ENCODE data around the gene SLC12A8.
"Not testable (repeated sequence)": the region's sequence is repeated elsewhere in the genome, so short reads cannot be mapped to it uniquely, and the experiment has no call there.

The SLC12A8 gene

GRCh38 chr3:125085166-125085565, 127.4 kb downstream of the SLC12A8 start:
- Histone ChIP-seq H3K36me3 (ENCODE audit: control insufficient read depth, insufficient read depth, low read length) (peaks cover 19% of the 10 kb centered on the region; the same call in 1 of the 2 replicates), H3K4me1 (ENCODE audit: control insufficient read depth, insufficient read depth, low read length) (no peaks in the 10 kb centered on the region), H3K4me3 (ENCODE audit: low read depth, low read length) (no peak overlapping the region), H3K9me3 (ENCODE audit: control insufficient read depth, insufficient read depth, low read length) (no peaks in the 10 kb centered on the region), H3K27me3 (ENCODE audit: control insufficient read depth, insufficient read depth, low read length) (no peaks in the 10 kb centered on the region), H3K9ac (ENCODE audit: low read depth, low read length) (no peak overlapping the region), H3K27ac (ENCODE audit: low read depth, low read length) (no peak overlapping the region)

GRCh38 chr3:125083776-125084175, 128.8 kb downstream of the SLC12A8 start:
- H3K36me3 ChIP-seq (ENCODE audit: control insufficient read depth, insufficient read depth, low read length), result peaks cover 25% of the 10 kb centered on the region; the same call in 1 of the 2 replicates

GRCh38 chr3:125082339-125082738, 130.2 kb downstream of the SLC12A8 start:
- H3K27ac ChIP-seq (ENCODE audit: low read depth, low read length); H3K27me3 ChIP-seq (ENCODE audit: control insufficient read depth, insufficient read depth, low read length); H3K9me3 ChIP-seq (ENCODE audit: control insufficient read depth, insufficient read depth, low read length); H3K4me1 ChIP-seq (ENCODE audit: control insufficient read depth, insufficient read depth, low read length); H3K9ac ChIP-seq (ENCODE audit: low read depth, low read length); H3K4me3 ChIP-seq (ENCODE audit: low read depth, low read length): not testable (repeated sequence)
- H3K36me3 ChIP-seq (ENCODE audit: control insufficient read depth, insufficient read depth, low read length), result peaks cover 15% of the 10 kb centered on the region; the same call in 1 of the 2 replicates

More at GRCh38 chr3:125083776-125084175, 128.8 kb downstream of the SLC12A8 start:
- H3K9ac ChIP-seq (ENCODE audit: low read depth, low read length), result no peak overlapping the region
- H3K27ac ChIP-seq (ENCODE audit: low read depth, low read length), result no peak overlapping the region
- no peaks in the 10 kb centered on the region for H3K9me3 ChIP-seq (ENCODE audit: control insufficient read depth, insufficient read depth, low read length)
- no peaks in the 10 kb centered on the region for H3K4me1 ChIP-seq (ENCODE audit: control insufficient read depth, insufficient read depth, low read length)
- no peak overlapping the region for H3K4me3 ChIP-seq (ENCODE audit: low read depth, low read length)
- no peaks in the 10 kb centered on the region for H3K27me3 ChIP-seq (ENCODE audit: control insufficient read depth, insufficient read depth, low read length)

- H3K4me1 ChIP-seq (ENCODE audit: control insufficient read depth, insufficient read depth, low read length), result peaks cover 15% of the 10 kb centered on the region; the same call in 1 of the 2 replicates
- no peaks in the 10 kb centered on the region for H3K9me3 ChIP-seq (ENCODE audit: control insufficient read depth, insufficient read depth, low read length)
These were observed 132.5 kb downstream of the SLC12A8 start for GRCh38 chr3:125080077-125080476.

GRCh38 chr3:125079675-125080045, 132.9 kb downstream of the SLC12A8 start:
- peaks cover 14% of the 10 kb centered on the region; the same call in 1 of the 2 replicates for H3K36me3 ChIP-seq (ENCODE audit: control insufficient read depth, insufficient read depth, low read length)
- H3K9ac ChIP-seq (ENCODE audit: low read depth, low read length), result no peak overlapping the region
- no peaks in the 10 kb centered on the region for H3K9me3 ChIP-seq (ENCODE audit: control insufficient read depth, insufficient read depth, low read length)
- no peak overlapping the region for H3K27ac ChIP-seq (ENCODE audit: low read depth, low read length)
- no peak overlapping the region for H3K4me3 ChIP-seq (ENCODE audit: low read depth, low read length)
- no peaks in the 10 kb centered on the region for H3K27me3 ChIP-seq (ENCODE audit: control insufficient read depth, insufficient read depth, low read length)
- peaks cover 15% of the 10 kb centered on the region; the same call in 1 of the 2 replicates for H3K4me1 ChIP-seq (ENCODE audit: control insufficient read depth, insufficient read depth, low read length)

More at GRCh38 chr3:125080077-125080476, 132.5 kb downstream of the SLC12A8 start:
- H3K9ac ChIP-seq (ENCODE audit: low read depth, low read length), result no peak overlapping the region
- no peak overlapping the region for H3K27ac ChIP-seq (ENCODE audit: low read depth, low read length)
- no peak overlapping the region for H3K4me3 ChIP-seq (ENCODE audit: low read depth, low read length)
- H3K27me3 ChIP-seq (ENCODE audit: control insufficient read depth, insufficient read depth, low read length), result no peaks in the 10 kb centered on the region
- H3K36me3 ChIP-seq (ENCODE audit: control insufficient read depth, insufficient read depth, low read length), result peaks cover 14% of the 10 kb centered on the region; the same call in 1 of the 2 replicates

- Histone ChIP-seq H3K27ac (ENCODE audit: low read depth, low read length) (no peak overlapping the region), H3K36me3 (ENCODE audit: control insufficient read depth, insufficient read depth, low read length) (peaks cover 14% of the 10 kb centered on the region; the same call in 1 of the 2 replicates), H3K4me1 (ENCODE audit: control insufficient read depth, insufficient read depth, low read length) (peaks cover 15% of the 10 kb centered on the region; the same call in 1 of the 2 replicates), H3K4me3 (ENCODE audit: low read depth, low read length) (no peak overlapping the region), H3K9ac (ENCODE audit: low read depth, low read length) (no peak overlapping the region), H3K27me3 (ENCODE audit: control insufficient read depth, insufficient read depth, low read length) (no peaks in the 10 kb centered on the region), H3K9me3 (ENCODE audit: control insufficient read depth, insufficient read depth, low read length) (no peaks in the 10 kb centered on the region)
These were observed 133.4 kb downstream of the SLC12A8 start for GRCh38 chr3:125078951-125079674.

GRCh38 chr3:125077864-125078263, 134.7 kb downstream of the SLC12A8 start:
- H3K9ac ChIP-seq (ENCODE audit: low read depth, low read length), result no peak overlapping the region
- no peak overlapping the region for H3K4me3 ChIP-seq (ENCODE audit: low read depth, low read length)
- H3K36me3 ChIP-seq (ENCODE audit: control insufficient read depth, insufficient read depth, low read length), result peaks cover 12% of the 10 kb centered on the region; the same call in 1 of the 2 replicates
- H3K27ac ChIP-seq (ENCODE audit: low read depth, low read length), result no peak overlapping the region
- H3K4me1 ChIP-seq (ENCODE audit: control insufficient read depth, insufficient read depth, low read length), result peaks cover 15% of the 10 kb centered on the region; the same call in 1 of the 2 replicates
- no peaks in the 10 kb centered on the region for H3K9me3 ChIP-seq (ENCODE audit: control insufficient read depth, insufficient read depth, low read length)
- H3K27me3 ChIP-seq (ENCODE audit: control insufficient read depth, insufficient read depth, low read length), result no peaks in the 10 kb centered on the region

GRCh38 chr3:125076464-125076863, 136.1 kb downstream of the SLC12A8 start:
- H3K4me1 ChIP-seq (ENCODE audit: control insufficient read depth, insufficient read depth, low read length), result peaks cover 15% of the 10 kb centered on the region; the same call in 1 of the 2 replicates
- H3K27ac ChIP-seq (ENCODE audit: low read depth, low read length), result no peak overlapping the region
- no peak overlapping the region for H3K9ac ChIP-seq (ENCODE audit: low read depth, low read length)
- no peaks in the 10 kb centered on the region for H3K9me3 ChIP-seq (ENCODE audit: control insufficient read depth, insufficient read depth, low read length)
- H3K36me3 ChIP-seq (ENCODE audit: control insufficient read depth, insufficient read depth, low read length), result peaks cover 12% of the 10 kb centered on the region; the same call in 1 of the 2 replicates
- no peaks in the 10 kb centered on the region for H3K27me3 ChIP-seq (ENCODE audit: control insufficient read depth, insufficient read depth, low read length)
- H3K4me3 ChIP-seq (ENCODE audit: low read depth, low read length), result no peak overlapping the region

GRCh38 chr3:125075738-125076137, 136.8 kb downstream of the SLC12A8 start:
- Histone ChIP-seq H3K4me1 (ENCODE audit: control insufficient read depth, insufficient read depth, low read length) (peaks cover 15% of the 10 kb centered on the region; the same call in 1 of the 2 replicates), H3K9ac (ENCODE audit: low read depth, low read length) (no peak overlapping the region), H3K9me3 (ENCODE audit: control insufficient read depth, insufficient read depth, low read length) (no peaks in the 10 kb centered on the region), H3K36me3 (ENCODE audit: control insufficient read depth, insufficient read depth, low read length) (peaks cover 8% of the 10 kb centered on the region; the same call in 1 of the 2 replicates), H3K27me3 (ENCODE audit: control insufficient read depth, insufficient read depth, low read length) (no peaks in the 10 kb centered on the region), H3K27ac (ENCODE audit: low read depth, low read length) (no peak overlapping the region), H3K4me3 (ENCODE audit: low read depth, low read length) (no peak overlapping the region)

GRCh38 chr3:125073390-125073905, 139.1 kb downstream of the SLC12A8 start:
- Histone ChIP-seq H3K9ac (ENCODE audit: low read depth, low read length) (no peak overlapping the region), H3K9me3 (ENCODE audit: control insufficient read depth, insufficient read depth, low read length) (no peaks in the 10 kb centered on the region), H3K4me1 (ENCODE audit: control insufficient read depth, insufficient read depth, low read length) (peaks cover 15% of the 10 kb centered on the region; the same call in 1 of the 2 replicates), H3K27ac (ENCODE audit: low read depth, low read length) (no peak overlapping the region), H3K27me3 (ENCODE audit: control insufficient read depth, insufficient read depth, low read length) (no peaks in the 10 kb centered on the region), H3K4me3 (ENCODE audit: low read depth, low read length) (no peak overlapping the region), H3K36me3 (ENCODE audit: control insufficient read depth, insufficient read depth, low read length) (no peaks in the 10 kb centered on the region)

- H3K27ac ChIP-seq (ENCODE audit: low read depth, low read length), result no peak overlapping the region
- no peak overlapping the region for H3K4me3 ChIP-seq (ENCODE audit: low read depth, low read length)
- H3K4me1 ChIP-seq (ENCODE audit: control insufficient read depth, insufficient read depth, low read length), result peaks cover 10% of the 10 kb centered on the region; the same call in 1 of the 2 replicates
- H3K36me3 ChIP-seq (ENCODE audit: control insufficient read depth, insufficient read depth, low read length), result no peaks in the 10 kb centered on the region
- H3K9ac ChIP-seq (ENCODE audit: low read depth, low read length), result no peak overlapping the region
- H3K27me3 ChIP-seq (ENCODE audit: control insufficient read depth, insufficient read depth, low read length), result no peaks in the 10 kb centered on the region
- H3K9me3 ChIP-seq (ENCODE audit: control insufficient read depth, insufficient read depth, low read length), result no peaks in the 10 kb centered on the region
These were observed 139.7 kb downstream of the SLC12A8 start for GRCh38 chr3:125072749-125073389.

All from HUES48 (cell line).